ENCODE data around the gene ASB3. TPM values are rescaled to one million over a fixed set of nuclear protein-coding genes. Genes with fewer than 3 reads are reported as not detected.
"Not testable (repeated sequence)": the region's sequence is repeated elsewhere in the genome, so short reads cannot be mapped to it uniquely, and the experiment has no call there.

ASB3 gene
- total and polyA plus RNA-seq, 12 donors, result 10.1 to 51.3 (median 21.4) TPM

DNA sequence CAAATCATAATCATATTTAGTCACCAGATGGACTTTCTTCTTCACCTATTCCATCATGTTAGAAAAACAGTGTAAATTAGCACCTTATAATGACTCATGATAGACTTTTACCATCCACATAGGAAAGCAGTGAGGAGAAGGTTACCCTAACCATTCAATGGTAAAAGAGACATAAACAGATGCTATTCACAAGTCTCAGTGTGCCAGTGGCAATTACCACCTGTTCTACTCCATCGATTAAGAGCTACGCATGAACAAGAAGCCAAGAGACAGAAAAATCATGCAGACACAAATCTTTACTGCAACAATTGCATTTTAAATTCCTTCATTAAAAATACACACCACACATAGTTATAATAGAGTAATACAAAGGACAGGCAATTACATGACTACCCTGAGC is 125.9 kb downstream of the ASB3 start:
- TF ChIP-seq POLR2A (IDR thresholded peaks at IDR 0.05), result no peak
- TF ChIP-seq, protein P1, sequence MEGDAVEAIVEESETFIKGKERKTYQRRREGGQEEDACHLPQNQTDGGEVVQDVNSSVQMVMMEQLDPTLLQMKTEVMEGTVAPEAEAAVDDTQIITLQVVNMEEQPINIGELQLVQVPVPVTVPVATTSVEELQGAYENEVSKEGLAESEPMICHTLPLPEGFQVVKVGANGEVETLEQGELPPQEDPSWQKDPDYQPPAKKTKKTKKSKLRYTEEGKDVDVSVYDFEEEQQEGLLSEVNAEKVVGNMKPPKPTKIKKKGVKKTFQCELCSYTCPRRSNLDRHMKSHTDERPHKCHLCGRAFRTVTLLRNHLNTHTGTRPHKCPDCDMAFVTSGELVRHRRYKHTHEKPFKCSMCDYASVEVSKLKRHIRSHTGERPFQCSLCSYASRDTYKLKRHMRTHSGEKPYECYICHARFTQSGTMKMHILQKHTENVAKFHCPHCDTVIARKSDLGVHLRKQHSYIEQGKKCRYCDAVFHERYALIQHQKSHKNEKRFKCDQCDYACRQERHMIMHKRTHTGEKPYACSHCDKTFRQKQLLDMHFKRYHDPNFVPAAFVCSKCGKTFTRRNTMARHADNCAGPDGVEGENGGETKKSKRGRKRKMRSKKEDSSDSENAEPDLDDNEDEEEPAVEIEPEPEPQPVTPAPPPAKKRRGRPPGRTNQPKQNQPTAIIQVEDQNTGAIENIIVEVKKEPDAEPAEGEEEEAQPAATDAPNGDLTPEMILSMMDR (IDR thresholded peaks at IDR 0.05), result no peak
- no peak for DNase-seq
- Histone ChIP-seq H3K36me3 (replicated peaks in 1 of 2) (no peaks in the 10 kb centered on the region), H3K27ac (no peak overlapping the region), H3K4me1 (replicated peaks in 1 of 2) (no peaks in the 10 kb centered on the region), H3K4me3 (no peak overlapping the region), H3K27me3 (no peaks in the 10 kb centered on the region), H3K9me3 (replicated peaks in 1 of 3) (no peaks in the 10 kb centered on the region)
- 98 to 100% (median 99%) methylated on average over 2 of the region's 2 CpGs for WGBS, 4 donors
- intact Hi-C loops (cut with DNase I), result no loop called here

DNA sequence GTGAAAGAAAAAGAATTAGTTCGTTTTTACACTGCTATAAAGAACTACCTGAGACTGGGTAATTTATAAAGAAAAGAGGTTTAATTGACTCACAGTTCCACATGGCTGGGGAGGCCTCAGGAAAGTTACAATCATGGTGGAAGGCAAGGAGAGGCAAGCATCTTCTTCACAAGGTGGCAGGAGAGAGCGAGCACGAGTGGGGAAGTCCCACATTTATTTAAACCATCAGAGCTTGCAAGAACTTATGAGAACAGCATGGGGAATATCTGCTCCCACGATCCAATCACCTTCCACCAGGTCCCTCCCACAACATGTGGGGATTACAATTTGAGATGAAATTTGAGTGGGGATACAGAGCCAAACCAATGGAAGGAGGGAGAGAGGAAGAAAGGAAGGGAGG is 128.3 kb downstream of the ASB3 start:
- H3K4me1 ChIP-seq (replicated peaks in 1 of 2); H3K27me3 ChIP-seq; DNase-seq; H3K4me3 ChIP-seq; intact Hi-C loops (cut with DNase I); H3K36me3 ChIP-seq (replicated peaks in 1 of 2); H3K9me3 ChIP-seq (replicated peaks in 1 of 3); H3K27ac ChIP-seq: not testable (repeated sequence)
- 79 to 87% (median 83%) methylated on average over 4 of the region's 4 CpGs for WGBS, 4 donors

DNA sequence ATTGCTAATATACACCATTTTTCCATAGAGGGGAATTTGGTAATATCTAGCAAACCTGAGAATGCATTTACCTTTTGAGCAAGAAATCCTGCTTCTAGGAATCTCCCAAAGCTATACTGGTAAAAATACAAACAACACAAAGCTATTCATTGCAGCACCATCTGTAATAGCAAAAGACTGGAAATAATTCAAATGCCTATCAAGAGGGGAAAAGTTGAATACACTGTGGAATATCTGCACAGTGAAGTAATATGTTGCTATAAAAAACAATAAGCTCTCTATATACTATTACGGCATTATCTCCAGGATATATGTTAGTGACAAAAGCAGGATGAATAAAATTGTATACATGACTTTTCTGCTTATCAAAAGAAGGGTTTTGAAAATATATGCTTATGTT is 131.5 kb downstream of the ASB3 start:
- TF ChIP-seq, protein P1 (IDR thresholded peaks at IDR 0.05), result no peak
- TF ChIP-seq POLR2A (IDR thresholded peaks at IDR 0.05), result no peak
- no peaks in the 10 kb centered on the region for H3K36me3 ChIP-seq (replicated peaks in 1 of 2)
- 63 to 77% (median 70%) methylated on average over 1 of the region's 1 CpG for WGBS, 4 donors
- H3K27ac ChIP-seq, result no peak overlapping the region
- H3K27me3 ChIP-seq, result no peaks in the 10 kb centered on the region
- no peaks in the 10 kb centered on the region for H3K4me1 ChIP-seq (replicated peaks in 1 of 2)
- intact Hi-C loops (cut with DNase I), result no loop called here
- H3K4me3 ChIP-seq, result no peak overlapping the region
- H3K9me3 ChIP-seq (replicated peaks in 1 of 3), result no peaks in the 10 kb centered on the region
- no peak for DNase-seq

DNA sequence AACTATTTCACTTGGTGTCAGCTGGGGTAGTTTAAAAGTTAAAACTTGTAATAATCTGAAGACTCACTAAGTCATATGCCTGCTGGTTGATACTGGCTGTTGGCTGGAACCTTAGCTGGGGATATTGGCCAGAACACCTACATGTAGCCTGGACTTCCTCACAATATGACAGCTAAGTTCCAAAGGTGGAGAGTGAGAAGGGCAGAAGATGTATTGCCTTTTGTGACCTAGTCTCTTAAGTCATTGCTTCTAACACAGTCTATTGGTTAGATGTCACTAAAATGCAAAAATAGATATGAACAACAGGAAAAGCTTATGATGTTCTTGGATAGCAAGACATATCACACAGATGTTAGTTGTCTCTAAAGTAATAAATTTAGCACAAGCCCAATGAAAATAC is 132.4 kb downstream of the ASB3 start:
- Histone ChIP-seq H3K9me3 (replicated peaks in 1 of 3) (no peaks in the 10 kb centered on the region), H3K4me1 (replicated peaks in 1 of 2) (no peaks in the 10 kb centered on the region), H3K27me3 (no peaks in the 10 kb centered on the region), H3K4me3 (no peak overlapping the region), H3K27ac (no peak overlapping the region), H3K36me3 (replicated peaks in 1 of 2) (no peaks in the 10 kb centered on the region)
- intact Hi-C loops (cut with DNase I), result no loop called here
- no peak for DNase-seq
- TF ChIP-seq, protein P1 (IDR thresholded peaks at IDR 0.05), result no peak
- no peak for TF ChIP-seq POLR2A (IDR thresholded peaks at IDR 0.05)

DNA sequence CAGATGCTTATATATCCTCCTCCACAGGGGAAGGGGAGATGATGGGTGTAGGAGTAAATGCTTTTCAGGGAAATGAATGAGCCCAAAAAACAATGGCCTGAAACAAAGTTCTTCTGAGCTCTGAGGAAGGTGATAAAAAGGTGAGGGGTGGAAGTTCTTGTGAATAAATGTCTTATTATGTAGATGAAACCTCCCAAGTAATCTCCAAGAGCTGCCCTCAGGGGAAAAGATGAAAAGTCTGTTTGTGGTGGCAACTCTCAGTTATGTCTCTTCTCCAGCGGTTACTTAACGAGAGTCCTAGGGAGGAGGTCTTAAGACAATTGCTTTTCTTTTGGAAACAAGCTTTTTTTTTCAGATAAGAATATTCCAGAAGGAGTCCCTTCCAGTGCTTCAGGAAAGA is 134.6 kb downstream of the ASB3 start:
- Histone ChIP-seq H3K4me1 (replicated peaks in 1 of 2) (no peaks in the 10 kb centered on the region), H3K9me3 (replicated peaks in 1 of 3) (no peaks in the 10 kb centered on the region), H3K36me3 (replicated peaks in 1 of 2) (no peaks in the 10 kb centered on the region), H3K4me3 (no peak overlapping the region), H3K27ac (no peak overlapping the region), H3K27me3 (no peaks in the 10 kb centered on the region)
- DNase-seq, result no peak
- intact Hi-C loops (cut with DNase I), result no loop called here
- TF ChIP-seq, protein P1 (IDR thresholded peaks at IDR 0.05), result no peak
- WGBS, 4 donors, result 93 to 100% (median 94%) methylated on average over 2 of the region's 2 CpGs

Data from adrenal gland (tissue), 12 donors.